Esophagus (tissue), 2 donors: ENCODE results near the gene CYP27A1. TPM values are rescaled to one million over a fixed set of nuclear protein-coding genes. Genes with fewer than 3 reads are reported as not detected.
A peak's percentile ranks its signal among the peaks of the same experiment; 100 is the strongest.
"Not testable (repeated sequence)": the region's sequence is repeated elsewhere in the genome, so short reads cannot be mapped to it uniquely, and the experiment has no call there.

ENCODE experiments used
- H3K27ac ChIP-seq, 2 donors: one replicate each; pipeline ENCODE4 v1.5.1; 2013; ENCODE audit warnings: low read depth in 2 of 2, mild to moderate bottlenecking in 2 of 2, inconsistent platforms in 1 of 2, low read length in 1 of 2, moderate library complexity in 1 of 2
- H3K27me3 ChIP-seq, 2 donors: one replicate each; pipeline ENCODE4 v1.6.1; 2013; ENCODE audit warnings: low read length in 2 of 2, control low read depth in 1 of 2, mild to moderate bottlenecking in 1 of 2; ENCODE audit not compliant: insufficient read depth in 2 of 2, control insufficient read depth in 1 of 2
- H3K36me3 ChIP-seq, 2 donors: one replicate each; pipeline ENCODE4 v1.6.1; 2013; ENCODE audit warnings: low read length in 1 of 2; ENCODE audit not compliant: control insufficient read depth in 2 of 2, insufficient read depth in 2 of 2
- H3K4me1 ChIP-seq, 2 donors: one replicate each; pipeline ENCODE4 v1.6.1; 2013; ENCODE audit warnings: low read length in 1 of 2; ENCODE audit not compliant: control insufficient read depth in 2 of 2, insufficient read depth in 2 of 2
- H3K4me3 ChIP-seq, 2 donors: one replicate each; pipeline ENCODE4 v1.5.1; 2013; ENCODE audit warnings: low read length in 2 of 2, mild to moderate bottlenecking in 2 of 2, low read depth in 1 of 2, moderate library complexity in 1 of 2
- H3K9me3 ChIP-seq, 2 donors: one replicate each; pipeline ENCODE4 v1.6.1; 2013; ENCODE audit warnings: mild to moderate bottlenecking in 2 of 2, low read depth in 1 of 2, low read length in 1 of 2, moderate library complexity in 1 of 2; ENCODE audit not compliant: control insufficient read depth in 2 of 2, insufficient read depth in 1 of 2
- WGBS, 2 donors: extraction: QIAGEN DNeasy Blood & Tissue Kit; methylation state at CpG; one replicate each; pipeline ENCODE4 v1.1.7; 2013; 5-methylcytosine and 5-hydroxymethylcytosine counted together
- polyA plus RNA-seq, 2 donors: library from polyadenylated mRNA; stranded (reverse); fragments of 200-250 nt; gene quantifications; one replicate each; pipeline ENCODE4 v1.2.3, GENCODE V29; 2013
- donor health status: healthy with polysubstance abuse.
- donor health status: Bipolar disorder and iron deficiency.

The CYP27A1 gene
- polyA plus RNA-seq, 2 donors, result 3.3 to 5.4 TPM

DNA sequence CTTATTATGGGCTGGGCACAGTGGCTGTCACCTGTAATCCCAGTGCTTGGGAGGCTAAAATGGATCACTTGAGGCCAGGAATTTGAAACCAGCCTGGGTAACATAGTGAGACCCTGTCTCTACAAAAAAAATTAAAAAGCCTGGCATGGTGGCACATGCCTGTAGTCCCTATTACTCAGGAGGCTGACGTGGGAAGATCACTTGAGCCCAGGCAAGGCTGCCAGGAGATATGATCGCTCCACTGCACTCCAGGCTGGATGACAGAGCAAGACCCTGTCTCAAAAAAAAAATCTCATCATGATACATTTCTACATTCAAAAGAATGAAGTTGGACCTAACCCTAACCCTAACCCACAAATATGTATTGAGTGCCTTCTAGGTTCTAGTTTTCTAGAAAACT lies 20.2 kb upstream of the CYP27A1 start:
- no peaks in the 10 kb centered on the region for H3K9me3 ChIP-seq
- no peaks in the 10 kb centered on the region for H3K27me3 ChIP-seq
- no peak overlapping the region for H3K27ac ChIP-seq
- H3K4me1 ChIP-seq, result no peaks in the 10 kb centered on the region
- WGBS, 2 donors, result 58 to 61% methylated on average over 2 of the region's 2 CpGs
- H3K4me3 ChIP-seq, result no peak overlapping the region
- H3K36me3 ChIP-seq, result no peaks in the 10 kb centered on the region

DNA sequence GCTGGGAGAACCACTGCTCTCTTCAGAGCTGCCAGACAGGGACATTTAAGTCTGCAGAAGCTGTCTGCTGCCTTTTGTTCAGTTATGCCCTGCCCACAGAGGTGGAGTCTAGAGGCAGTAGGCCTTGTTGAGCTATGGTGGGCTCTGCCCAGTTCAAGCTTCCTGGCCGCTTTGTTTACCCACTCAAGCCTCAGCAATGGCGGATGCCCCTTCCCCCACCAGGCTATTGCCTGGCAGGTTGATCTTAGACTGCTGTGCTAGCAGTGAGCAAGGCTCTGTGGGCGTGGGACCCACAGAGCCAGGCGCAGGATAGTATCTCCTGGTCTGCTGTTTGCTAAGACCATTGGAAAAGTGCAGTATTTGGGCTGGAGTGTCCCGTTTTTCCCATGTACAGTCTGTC lies 9.2 kb upstream of the CYP27A1 start:
- not testable (repeated sequence) for H3K36me3 ChIP-seq, H3K9me3 ChIP-seq, H3K4me3 ChIP-seq, H3K27ac ChIP-seq, H3K4me1 ChIP-seq, H3K27me3 ChIP-seq
- WGBS, 2 donors, result 87 to 91% methylated on average over 5 of the region's 5 CpGs

DNA sequence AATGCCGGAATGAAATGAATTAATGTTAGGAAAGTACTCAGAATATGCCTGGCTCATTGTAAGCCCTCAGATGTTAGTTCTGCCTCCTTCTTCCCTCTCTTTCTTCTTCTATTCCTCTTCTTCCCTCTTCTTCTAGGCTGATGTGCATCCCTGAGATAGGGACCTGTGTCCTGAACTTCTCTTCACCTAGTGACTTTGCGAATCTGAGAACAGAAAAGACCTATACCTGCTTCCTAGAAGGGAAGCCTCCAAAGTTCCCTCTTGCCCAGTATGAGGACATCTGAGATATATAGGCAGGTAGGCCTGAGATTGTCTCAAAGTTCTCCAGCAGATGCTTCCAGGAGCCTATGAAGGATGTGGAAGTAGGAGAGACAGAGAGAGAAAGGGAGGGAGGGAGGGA lies 8.1 kb upstream of the CYP27A1 start:
- H3K4me1 ChIP-seq, result no peaks in the 10 kb centered on the region
- WGBS, 2 donors, result 93 to 97% methylated on average over 2 of the region's 2 CpGs
- no peak overlapping the region for H3K27ac ChIP-seq
- H3K36me3 ChIP-seq, result peaks cover 0 to 2% of the 10 kb centered on the region in 2 donors
- H3K4me3 ChIP-seq, result no peak overlapping the region
- no peaks in the 10 kb centered on the region for H3K27me3 ChIP-seq
- H3K9me3 ChIP-seq, result peaks cover 2 to 5% of the 10 kb centered on the region in 2 donors

DNA sequence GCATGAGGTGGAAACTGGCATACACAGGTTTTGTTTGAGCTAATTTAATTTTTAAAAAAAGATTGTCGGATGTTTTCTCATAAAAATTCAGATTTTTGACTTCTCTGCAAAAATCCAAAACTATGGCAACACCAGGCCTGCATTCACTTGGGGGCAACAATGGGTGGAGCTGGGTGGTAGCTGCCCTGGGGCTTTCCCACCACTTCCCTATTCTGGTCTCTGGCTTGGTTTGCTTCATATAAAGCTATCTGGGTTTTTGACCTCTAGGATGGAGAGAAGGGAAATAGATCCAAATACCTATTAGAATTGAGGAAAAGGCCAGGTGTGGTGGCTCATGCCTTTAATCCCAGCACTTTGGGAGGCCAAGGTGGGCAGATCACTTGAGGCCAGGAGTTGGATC lies 5.5 kb upstream of the CYP27A1 start:
- Histone ChIP-seq H3K27ac (no peak overlapping the region), H3K36me3 (peaks cover 0 to 2% of the 10 kb centered on the region in 2 donors), H3K4me1 (no peaks in the 10 kb centered on the region), H3K9me3 (peaks cover 2 to 5% of the 10 kb centered on the region in 2 donors), H3K4me3 (no peak overlapping the region), H3K27me3 (no peaks in the 10 kb centered on the region)
- 99 to 100% methylated on average over 1 of the region's 1 CpG for WGBS, 2 donors

- H3K27ac ChIP-seq, result no peak overlapping the region
- H3K4me3 ChIP-seq, result no peak overlapping the region
- no peaks in the 10 kb centered on the region for H3K27me3 ChIP-seq
- H3K9me3 ChIP-seq, result peaks cover 2 to 5% of the 10 kb centered on the region in 2 donors
- no peaks in the 10 kb centered on the region for H3K4me1 ChIP-seq
- WGBS, 2 donors, result 95 to 96% methylated on average over 9 of the region's 9 CpGs
- H3K36me3 ChIP-seq, result peaks cover 0 to 2% of the 10 kb centered on the region in 2 donors
These were observed 4.5 kb upstream of the CYP27A1 start for GRCh38 chr2:218777276-218777990.

DNA sequence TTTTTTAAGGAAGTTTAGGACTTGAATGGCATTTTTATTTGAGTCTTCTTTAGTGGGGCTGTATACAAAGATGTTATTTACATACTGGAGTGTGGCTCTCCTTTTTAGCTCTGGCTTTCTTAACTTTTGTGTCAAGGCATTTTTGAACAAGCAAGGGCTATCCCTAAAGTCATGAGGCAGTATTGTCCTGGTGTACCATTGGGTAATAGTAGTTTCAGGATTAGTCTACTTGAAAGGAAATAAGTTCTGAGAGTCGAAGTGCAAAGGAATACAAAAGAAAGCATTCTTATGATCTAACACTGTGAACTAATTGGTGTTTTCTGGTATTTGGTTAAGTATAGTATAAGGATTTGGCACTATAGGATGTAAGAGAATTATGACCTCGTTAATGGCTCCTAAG lies 1.9 kb upstream of the CYP27A1 start:
- H3K27ac ChIP-seq, result no peak overlapping the region
- H3K36me3 ChIP-seq, result no peaks in the 10 kb centered on the region
- H3K27me3 ChIP-seq, result no peaks in the 10 kb centered on the region
- no peak overlapping the region for H3K4me3 ChIP-seq
- H3K4me1 ChIP-seq, result no peaks in the 10 kb centered on the region
- WGBS, 2 donors, result 59 to 66% methylated on average over 2 of the region's 2 CpGs
- H3K9me3 ChIP-seq, result peaks cover 2 to 5% of the 10 kb centered on the region in 2 donors

DNA sequence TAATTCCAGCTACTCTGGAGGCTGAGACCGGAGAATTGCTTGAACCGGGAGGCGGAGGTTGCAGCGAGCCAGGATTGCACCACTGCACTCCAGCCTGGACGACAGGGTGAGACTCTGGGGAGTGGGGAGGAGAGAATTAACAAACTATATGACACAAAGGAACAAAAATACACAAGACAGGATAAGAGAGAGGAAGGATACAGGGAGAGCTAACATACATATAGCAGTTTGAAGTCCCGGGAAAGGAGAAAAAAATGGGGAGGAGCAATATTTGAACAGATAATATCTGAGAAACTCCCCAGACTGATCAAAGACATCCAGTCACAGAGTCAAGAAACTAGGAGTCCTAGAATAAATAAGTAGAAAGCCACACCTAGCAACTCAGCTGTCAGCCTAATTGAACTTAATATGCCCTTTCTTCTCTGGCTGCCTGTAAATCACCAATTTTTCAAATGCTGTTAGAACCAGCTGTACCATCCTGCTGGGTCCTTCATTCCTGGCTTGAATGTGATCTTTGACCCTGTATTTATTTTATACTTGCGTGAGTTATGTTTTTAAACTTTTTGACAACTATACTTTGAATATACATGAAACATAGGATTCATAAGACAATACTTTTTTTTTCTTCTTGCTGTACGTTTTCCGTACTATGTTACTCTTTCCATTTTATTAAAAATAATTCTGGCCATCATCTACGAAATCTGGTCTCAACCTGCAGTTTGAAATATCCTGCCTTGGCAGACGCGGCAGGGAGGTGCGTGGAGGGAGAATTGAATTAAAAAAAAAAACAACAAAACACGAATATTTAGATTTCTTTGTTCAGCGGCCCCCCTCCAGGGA lies 876 bp upstream of the CYP27A1 start:
- Histone ChIP-seq H3K27me3 (no peaks in the 10 kb centered on the region), H3K4me3 (peak overlapping the region; percentile 60 to 74), H3K27ac (peak overlapping the region; percentile 76 to 77), H3K36me3 (no peaks in the 10 kb centered on the region), H3K4me1 (no peaks in the 10 kb centered on the region), H3K9me3 (peaks cover 2 to 5% of the 10 kb centered on the region in 2 donors)
- 26 to 29% methylated on average over 15 of the region's 15 CpGs for WGBS, 2 donors

- Histone ChIP-seq H3K9me3 (peaks cover 0 to 2% of the 10 kb centered on the region in 2 donors), H3K4me1 (no peaks in the 10 kb centered on the region), H3K27me3 (no peaks in the 10 kb centered on the region), H3K27ac (peak overlapping the region; percentile 76 to 77), H3K4me3 (peak overlapping the region; percentile 60 to 74), H3K36me3 (no peaks in the 10 kb centered on the region)
- 13 to 26% methylated on average over 6 of the region's 6 CpGs for WGBS, 2 donors
These were observed 539 bp downstream of the CYP27A1 start for GRCh38 chr2:218782528-218782844.

- Histone ChIP-seq H3K36me3 (no peaks in the 10 kb centered on the region), H3K4me3 (no peak overlapping the region), H3K27ac (no peak overlapping the region)
These were observed 1.7 kb downstream of the CYP27A1 start for GRCh38 chr2:218783688-218784087.

More at GRCh38 chr2:218783688-218784087, 1.7 kb downstream of the CYP27A1 start:
- H3K27me3 ChIP-seq, result no peaks in the 10 kb centered on the region
- no peaks in the 10 kb centered on the region for H3K4me1 ChIP-seq
- WGBS, 2 donors, result 91 to 93% methylated on average over 4 of the region's 4 CpGs
- H3K9me3 ChIP-seq, result no peaks in the 10 kb centered on the region
